Measurements from ENCODE around the gene DPP6. TPM values are rescaled to one million over a fixed set of nuclear protein-coding genes. Genes with fewer than 3 reads are reported as not detected.

DPP6 gene
- polyA plus RNA-seq, 4 donors, result 42.7 to 61.2 (median 48.9) TPM

DNA sequence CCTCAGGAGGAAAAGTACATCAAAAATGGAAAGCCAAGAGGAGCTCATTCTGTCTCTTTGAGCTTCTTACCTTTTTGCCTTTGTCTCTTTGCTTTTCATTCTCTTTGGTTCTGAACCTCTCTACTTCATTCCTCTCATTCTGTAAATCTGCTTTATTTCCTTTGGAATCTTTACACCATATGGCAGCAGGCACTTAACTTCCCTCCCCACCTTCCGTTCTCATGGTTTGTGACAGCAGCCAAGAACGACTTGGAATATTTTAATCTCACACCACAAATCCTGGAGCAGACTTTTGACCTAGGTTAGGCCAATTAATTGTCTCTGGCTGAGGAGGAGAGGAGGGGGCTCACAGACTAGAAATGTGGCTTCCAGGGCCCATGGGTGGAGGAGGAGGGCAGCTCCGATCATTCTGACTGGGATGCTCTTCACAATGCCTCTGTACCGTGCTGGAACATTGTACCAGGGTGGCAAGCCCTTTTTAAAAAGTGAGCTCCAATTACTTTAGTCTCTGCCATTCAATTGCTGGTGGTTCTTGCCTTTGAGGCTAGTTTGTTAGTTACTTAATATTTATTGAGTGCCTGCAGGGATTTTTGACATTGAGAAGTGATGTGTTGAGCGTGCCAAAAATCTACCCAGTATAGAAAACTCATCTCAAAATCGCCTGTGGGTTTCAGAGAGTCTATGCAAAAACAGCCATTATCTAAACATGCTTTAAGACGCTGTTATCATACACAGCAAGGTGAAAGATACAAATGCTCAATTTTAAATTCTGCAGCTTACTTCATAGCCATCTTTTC, 386.6 kb downstream of the DPP6 start:
- no peak for DNase-seq (ENCODE audit: low read depth in 4 of 4, low spot score in 3 of 4)

- DNase-seq (ENCODE audit: low read depth in 4 of 4, low spot score in 3 of 4), result no peak
Observed at GRCh38 chr7:154440058-154440457, 387.9 kb downstream of the DPP6 start.

- DNase-seq (ENCODE audit: low read depth in 4 of 4, low spot score in 3 of 4), result no peak
Observed at GRCh38 chr7:154440651-154441050, 388.5 kb downstream of the DPP6 start.

DNA sequence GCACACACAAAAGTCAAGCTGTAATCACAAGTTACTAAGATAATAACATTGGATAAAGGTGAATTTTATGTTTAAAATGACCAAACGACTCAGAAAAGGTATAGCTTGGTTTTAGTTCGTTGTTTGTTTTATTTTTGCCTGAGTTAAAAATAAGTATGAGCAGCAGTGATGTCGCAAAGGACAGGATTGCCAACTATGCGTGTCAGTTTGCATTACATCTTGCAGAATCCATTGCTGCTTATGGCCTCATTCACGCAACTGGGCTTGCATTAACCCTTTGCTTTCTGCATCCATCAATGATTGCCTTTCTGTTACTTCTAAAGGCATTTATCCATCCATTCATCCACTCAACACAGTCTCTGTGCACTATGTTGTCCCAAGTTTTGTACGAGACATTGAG, 389.6 kb downstream of the DPP6 start:
- DNase-seq (ENCODE audit: low read depth in 4 of 4, low spot score in 3 of 4), result no peak

DNA sequence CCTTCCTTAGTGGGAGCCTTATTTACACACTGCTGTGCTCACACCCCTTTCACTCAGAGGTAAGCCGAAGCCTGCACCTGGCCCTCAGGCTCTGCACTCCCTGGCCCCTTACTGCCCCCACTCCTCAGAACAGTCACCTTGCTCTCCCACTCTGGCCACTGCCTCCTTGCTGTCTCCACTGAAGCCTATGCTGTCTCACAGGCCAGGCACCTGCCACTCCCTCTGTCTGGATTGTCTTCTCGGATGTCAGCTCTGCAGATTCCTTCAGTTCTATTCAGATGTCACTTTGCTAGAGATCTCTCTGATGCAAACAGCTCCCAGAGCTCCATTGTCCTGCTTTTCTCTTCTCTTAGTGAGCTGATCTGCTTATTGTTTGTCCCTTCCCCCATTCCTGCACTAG, 390.7 kb downstream of the DPP6 start:
- DNase-seq (ENCODE audit: low read depth in 4 of 4, low spot score in 3 of 4), result no peak

- no peak for DNase-seq (ENCODE audit: low read depth in 4 of 4, low spot score in 3 of 4)
Observed at GRCh38 chr7:154450451-154450850, 398.3 kb downstream of the DPP6 start.

DNA sequence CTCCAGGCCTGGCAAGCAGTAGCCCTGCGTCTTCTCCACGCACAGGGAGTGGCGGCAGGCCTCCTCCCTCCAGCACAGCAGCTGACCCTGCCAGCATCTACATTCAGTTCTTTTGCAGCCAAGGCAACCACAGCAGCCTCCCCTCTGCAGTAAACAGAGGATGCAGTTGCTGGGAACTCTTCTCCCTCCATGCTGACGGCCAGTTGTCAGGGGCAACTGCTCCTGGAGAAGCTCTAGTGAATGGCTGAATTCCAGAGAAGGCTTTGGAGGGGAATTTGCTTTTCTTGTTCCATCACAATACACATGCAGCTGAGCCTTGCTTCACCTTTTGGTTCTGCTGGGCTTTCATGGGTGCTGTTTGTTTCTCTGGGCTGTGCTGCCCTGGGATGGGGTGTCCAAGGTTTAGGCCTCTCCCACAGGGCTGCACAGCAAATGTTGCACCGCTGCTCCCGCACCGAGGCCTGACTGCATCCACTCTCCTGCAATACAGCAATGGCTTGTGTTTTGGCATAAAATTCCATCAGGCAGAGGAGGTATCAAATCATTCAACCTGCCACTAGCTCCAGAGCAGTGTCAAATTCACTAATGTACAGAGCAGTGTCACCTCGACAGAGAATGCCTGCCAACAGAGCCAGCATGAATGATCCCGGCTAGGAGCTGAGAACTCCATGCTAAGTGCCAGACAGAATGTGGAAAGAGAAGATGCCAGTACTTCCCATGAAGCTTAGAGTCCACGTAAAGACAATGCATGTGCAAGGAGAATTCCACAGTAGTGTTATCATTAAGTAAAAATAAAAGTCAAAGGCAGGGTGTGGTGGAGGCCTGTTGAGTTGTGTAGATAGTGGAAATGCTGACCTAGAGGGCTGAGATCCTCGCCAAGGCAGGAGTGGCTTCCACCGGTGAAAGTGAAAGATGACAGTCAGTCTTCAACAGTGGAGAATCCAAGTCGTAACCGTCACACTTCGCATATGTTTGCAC, 399.6 kb downstream of the DPP6 start:
- DNase-seq (ENCODE audit: low read depth in 4 of 4, low spot score in 3 of 4), result no peak

- DNase-seq (ENCODE audit: low read depth in 4 of 4, low spot score in 3 of 4), result no peak
Observed at GRCh38 chr7:154463794-154464193, 411.6 kb downstream of the DPP6 start.

DNA sequence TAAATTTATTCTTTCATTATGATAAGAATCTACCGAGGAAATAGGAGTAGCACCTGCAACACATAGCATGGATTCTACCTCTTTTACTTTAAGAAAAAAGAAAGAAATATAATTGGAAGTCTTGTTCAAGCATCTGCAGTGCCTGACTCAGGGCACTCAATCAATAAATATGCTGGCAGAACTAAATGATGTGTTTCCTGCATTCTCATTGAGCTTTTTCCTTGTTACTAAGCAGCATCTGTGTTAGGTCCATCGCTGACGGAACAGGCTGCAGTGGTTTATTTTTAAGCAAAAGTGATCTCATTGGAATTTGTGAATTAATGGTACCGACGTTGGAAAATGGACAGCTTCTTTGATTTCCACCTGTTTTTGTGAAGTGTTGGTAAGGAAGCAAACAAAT, 417.5 kb downstream of the DPP6 start:
- no peak for DNase-seq (ENCODE audit: low read depth in 4 of 4, low spot score in 3 of 4)

DNA sequence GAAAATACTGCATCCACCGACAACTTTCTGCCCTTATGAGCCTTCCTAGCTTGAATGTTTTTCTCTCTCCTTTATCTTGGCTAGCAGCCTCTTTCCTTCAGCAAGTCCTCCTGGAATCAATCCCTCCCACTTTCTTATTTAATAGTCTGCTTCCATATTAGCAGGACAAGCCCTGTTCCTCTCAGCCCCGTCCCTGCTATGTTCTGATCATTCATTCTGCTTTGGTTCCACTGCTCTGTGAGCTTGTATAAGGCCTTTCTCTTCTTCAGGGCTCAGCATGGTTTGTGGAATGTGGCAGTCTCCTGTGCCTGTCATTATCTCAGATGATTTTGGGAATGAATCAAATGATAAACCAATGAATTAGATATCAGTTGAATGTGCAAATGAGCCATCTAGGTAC, 420.1 kb downstream of the DPP6 start:
- no peak for DNase-seq (ENCODE audit: low read depth in 4 of 4, low spot score in 3 of 4)

GRCh38 chr7:154473360-154473759, 421.2 kb downstream of the DPP6 start:
- DNase-seq (ENCODE audit: low read depth in 4 of 4, low spot score in 3 of 4), result no peak

- no peak for DNase-seq (ENCODE audit: low read depth in 4 of 4, low spot score in 3 of 4)
Observed at GRCh38 chr7:154474903-154475520, 422.8 kb downstream of the DPP6 start.

- DNase-seq (ENCODE audit: low read depth in 4 of 4, low spot score in 3 of 4), result no peak
Observed at GRCh38 chr7:154475864-154476263, 423.7 kb downstream of the DPP6 start.

- no peak for DNase-seq (ENCODE audit: low read depth in 4 of 4, low spot score in 3 of 4)
Observed at GRCh38 chr7:154480817-154481216, 428.6 kb downstream of the DPP6 start.

- DNase-seq (ENCODE audit: low read depth in 4 of 4, low spot score in 3 of 4), result no peak
Observed at GRCh38 chr7:154482863-154483262, 430.7 kb downstream of the DPP6 start.

DNA sequence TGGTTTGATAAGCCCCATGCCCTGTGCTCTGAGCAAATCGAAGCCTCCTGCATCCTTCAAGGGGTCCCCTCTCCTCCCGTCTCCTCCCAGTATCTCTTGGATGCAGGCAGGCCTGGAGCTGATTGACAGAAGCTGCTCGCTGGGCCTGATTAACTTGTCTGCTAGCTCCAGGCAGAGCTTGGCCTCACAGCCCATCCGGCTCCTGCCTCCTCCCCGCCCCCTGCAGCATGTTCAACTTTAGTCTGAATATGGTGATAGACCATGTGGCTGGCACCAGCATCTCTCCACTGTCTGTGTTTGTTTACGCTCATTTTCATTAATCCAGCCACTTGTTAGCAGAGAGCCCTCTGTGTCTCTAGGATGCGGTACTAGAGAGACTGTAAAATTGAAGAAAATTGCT, 432.2 kb downstream of the DPP6 start:
- DNase-seq (ENCODE audit: low read depth in 4 of 4, low spot score in 3 of 4), result no peak

DNA sequence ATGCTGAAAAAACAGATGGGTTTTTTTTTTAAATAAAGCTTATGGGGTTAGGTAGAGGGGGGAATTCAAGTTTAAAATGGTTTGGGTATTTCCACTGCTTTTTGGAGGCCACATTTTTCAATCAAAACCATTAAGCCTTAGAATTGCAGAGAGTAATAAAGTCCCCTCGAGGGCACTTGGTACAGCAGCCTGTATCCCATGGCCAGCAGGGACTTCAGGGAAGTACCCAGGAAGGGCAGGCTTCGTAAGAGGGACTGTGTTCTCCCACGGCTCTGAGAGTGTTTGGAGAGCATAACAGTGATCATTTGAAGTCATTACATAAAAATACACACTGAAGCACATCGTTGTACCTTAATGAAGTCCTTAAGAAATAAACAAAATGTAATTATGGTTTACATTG, 432.7 kb downstream of the DPP6 start:
- DNase-seq (ENCODE audit: low read depth in 4 of 4, low spot score in 3 of 4), result no peak

GRCh38 chr7:154489897-154490296, 437.7 kb downstream of the DPP6 start:
- DNase-seq (ENCODE audit: low read depth in 4 of 4, low spot score in 3 of 4), result no peak

DNA sequence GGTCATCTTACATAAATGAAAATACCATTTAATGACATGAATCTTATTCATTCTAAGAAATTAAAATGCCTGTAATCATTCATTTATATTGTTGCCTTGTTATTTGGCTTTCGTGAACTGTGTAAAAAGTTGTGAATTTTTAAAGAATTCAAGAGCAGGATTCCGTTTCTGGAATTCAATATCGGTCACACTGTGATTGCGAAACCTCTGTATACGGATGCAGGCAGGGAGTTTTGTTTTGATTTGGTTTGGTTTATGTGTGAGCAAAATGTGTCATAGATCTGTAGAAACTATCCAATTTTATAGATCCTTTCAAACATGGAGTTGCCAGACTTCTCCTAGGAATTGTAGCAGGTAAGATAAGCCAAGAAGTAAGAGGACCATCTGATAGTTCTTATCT, 441.4 kb downstream of the DPP6 start:
- DNase-seq (ENCODE audit: low read depth in 4 of 4, low spot score in 3 of 4), result no peak

DNA sequence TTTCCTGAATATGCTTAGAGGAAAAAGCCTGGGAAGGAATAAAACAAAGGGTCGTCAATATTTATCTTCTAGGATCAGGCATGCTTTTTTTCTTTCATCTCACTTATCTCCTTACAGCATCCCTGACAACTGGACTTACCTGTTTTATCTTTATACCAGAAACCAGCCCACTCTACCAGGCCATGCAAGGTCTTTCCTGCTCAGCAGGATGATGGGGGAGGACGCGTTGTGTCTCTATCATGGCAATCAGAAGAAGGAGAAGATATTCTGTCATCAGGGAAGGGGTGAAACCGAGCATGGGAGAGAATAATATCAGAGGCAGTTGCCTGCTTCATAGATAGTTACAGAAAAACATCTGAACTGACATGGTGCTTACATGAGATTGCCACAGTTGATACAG, 445.6 kb downstream of the DPP6 start:
- DNase-seq (ENCODE audit: low read depth in 4 of 4, low spot score in 3 of 4), result no peak

DNA sequence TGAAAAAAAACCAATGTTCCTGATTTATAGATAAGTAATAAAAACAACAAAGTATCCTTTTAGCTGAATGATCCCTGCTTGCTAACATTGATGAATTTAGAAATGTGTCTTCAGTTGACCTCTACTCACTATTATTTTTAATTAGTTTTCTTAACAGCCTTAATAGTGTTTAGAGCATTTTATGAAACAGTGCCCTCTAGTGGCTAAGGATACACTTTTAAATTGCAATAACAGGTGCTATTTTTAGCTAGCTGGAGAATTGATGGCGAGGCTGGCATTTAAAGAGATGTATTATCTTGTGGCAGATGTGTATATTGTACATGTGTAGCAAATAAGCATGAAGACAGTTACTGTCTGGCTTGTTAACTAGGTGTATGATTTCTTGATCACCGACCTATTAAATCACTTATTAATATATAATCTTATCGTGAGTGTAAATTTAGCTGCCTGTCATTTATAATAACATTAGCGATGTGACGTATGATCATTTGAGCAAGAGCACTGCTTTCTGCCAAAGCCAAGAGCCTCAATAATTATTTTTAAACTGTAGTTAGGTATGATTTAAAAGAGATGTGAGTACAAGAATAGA, 451.9 kb downstream of the DPP6 start:
- peak; percentile 10 to 28 (median 20) for DNase-seq (ENCODE audit: low read depth in 4 of 4, low spot score in 3 of 4)

All from right renal pelvis (tissue), 4 donors.